ENCODE results near the gene MIPOL1. TPM values are rescaled to one million over a fixed set of nuclear protein-coding genes. Genes with fewer than 3 reads are reported as not detected.

MIPOL1 gene
- total and polyA plus RNA-seq, 2 donors (not counting 3 experiments of a cell fraction or from before 2014, with no cell fraction given), result 3.4 to 33.5 TPM

DNA sequence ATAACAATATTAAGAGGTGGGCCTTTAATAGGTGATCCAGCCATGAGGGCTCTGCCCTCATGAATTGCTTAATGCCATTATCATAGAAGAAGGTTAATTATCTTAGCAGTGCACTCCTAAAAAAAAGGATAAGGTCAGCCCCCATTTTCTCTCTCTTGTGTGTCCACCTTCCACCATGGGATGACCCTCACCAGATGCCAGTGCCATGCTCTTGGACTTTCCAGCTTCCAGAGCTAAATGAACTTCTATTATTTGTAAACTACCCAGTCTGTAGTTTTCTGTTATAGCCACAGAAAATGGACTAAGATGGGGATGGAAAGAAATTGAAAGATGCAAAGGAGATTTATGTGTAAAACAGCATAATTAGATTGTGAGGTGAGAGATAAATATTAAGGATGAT is 271.9 kb downstream of the MIPOL1 start:
- intact Hi-C loops (cut with micrococcal nuclease), result no loop called here
- H3K27ac ChIP-seq (ENCODE audit: insufficient read depth, low read depth, low read length), result no peak overlapping the region
- H3K36me3 ChIP-seq (ENCODE audit: control insufficient read depth in 2 of 2, extremely low read depth in 1 of 2, insufficient read depth in 2 of 2, low read length in 2 of 2), result no peaks in the 10 kb centered on the region
- no peak overlapping the region for H3K4me2 ChIP-seq (ENCODE audit: insufficient read depth, low read length)
- POLR2A ChIA-PET, result no interaction called here
- no peaks in the 10 kb centered on the region for H4K20me1 ChIP-seq (replicated peaks; ENCODE audit: control insufficient read depth, extremely low read depth, insufficient read depth, low read length)
- H2AFZ ChIP-seq (ENCODE audit: low read depth, low read length), result no peak overlapping the region
- no peaks in the 10 kb centered on the region for H3K79me2 ChIP-seq (ENCODE audit: control insufficient read depth, insufficient read depth, low read length)
- DNase-seq (ENCODE audit: low read depth, low spot score) (no peak), FAIRE-seq (no peak)
- H3K9ac ChIP-seq (replicated peaks; ENCODE audit: extremely low read depth, insufficient read depth, low read length), result no peak overlapping the region
- no peak for TF ChIP-seq POLR2A (IDR thresholded peaks at IDR 0.05; ENCODE audit: low read depth, low read length)
- TF ChIP-seq MYC (IDR thresholded peaks at IDR 0.05; ENCODE audit: low read depth, low read length), result no peak
- TF ChIP-seq EZH2 (IDR thresholded peaks at IDR 0.05; ENCODE audit: borderline replicate concordance, low read depth, low read length, severe bottlenecking), result no peak
- TF ChIP-seq GATA2 (IDR thresholded peaks at IDR 0.05; ENCODE audit: insufficient read depth, insufficient read length, low read depth, low read length), result no peak
- TF ChIP-seq JUN (IDR thresholded peaks at IDR 0.05; ENCODE audit: borderline replicate concordance, insufficient read depth, insufficient read length, low read depth), result no peak
- TF ChIP-seq, protein P1, sequence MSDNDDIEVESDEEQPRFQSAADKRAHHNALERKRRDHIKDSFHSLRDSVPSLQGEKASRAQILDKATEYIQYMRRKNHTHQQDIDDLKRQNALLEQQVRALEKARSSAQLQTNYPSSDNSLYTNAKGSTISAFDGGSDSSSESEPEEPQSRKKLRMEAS (IDR thresholded peaks at IDR 0.05; ENCODE audit: insufficient read depth, insufficient read length), result no peak
- no peak for TF ChIP-seq FOS (IDR thresholded peaks at IDR 0.05; ENCODE audit: borderline replicate concordance, insufficient read depth, low read length)
- TF ChIP-seq, protein P2, sequence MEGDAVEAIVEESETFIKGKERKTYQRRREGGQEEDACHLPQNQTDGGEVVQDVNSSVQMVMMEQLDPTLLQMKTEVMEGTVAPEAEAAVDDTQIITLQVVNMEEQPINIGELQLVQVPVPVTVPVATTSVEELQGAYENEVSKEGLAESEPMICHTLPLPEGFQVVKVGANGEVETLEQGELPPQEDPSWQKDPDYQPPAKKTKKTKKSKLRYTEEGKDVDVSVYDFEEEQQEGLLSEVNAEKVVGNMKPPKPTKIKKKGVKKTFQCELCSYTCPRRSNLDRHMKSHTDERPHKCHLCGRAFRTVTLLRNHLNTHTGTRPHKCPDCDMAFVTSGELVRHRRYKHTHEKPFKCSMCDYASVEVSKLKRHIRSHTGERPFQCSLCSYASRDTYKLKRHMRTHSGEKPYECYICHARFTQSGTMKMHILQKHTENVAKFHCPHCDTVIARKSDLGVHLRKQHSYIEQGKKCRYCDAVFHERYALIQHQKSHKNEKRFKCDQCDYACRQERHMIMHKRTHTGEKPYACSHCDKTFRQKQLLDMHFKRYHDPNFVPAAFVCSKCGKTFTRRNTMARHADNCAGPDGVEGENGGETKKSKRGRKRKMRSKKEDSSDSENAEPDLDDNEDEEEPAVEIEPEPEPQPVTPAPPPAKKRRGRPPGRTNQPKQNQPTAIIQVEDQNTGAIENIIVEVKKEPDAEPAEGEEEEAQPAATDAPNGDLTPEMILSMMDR (IDR thresholded peaks at IDR 0.05; ENCODE audit: extremely low read depth in 1 of 2, insufficient read depth in 1 of 2, low read depth in 1 of 2, low read length in 2 of 2), result no peak
- TF ChIP-seq POLR2AphosphoS5 (IDR thresholded peaks at IDR 0.05; ENCODE audit: insufficient read depth, low read depth, low read length), result no peak
- H3K4me1 ChIP-seq (ENCODE audit: control insufficient read depth, extremely low read depth, insufficient read depth, low read length), result no peaks in the 10 kb centered on the region
- H3K9me1 ChIP-seq (replicated peaks; ENCODE audit: control insufficient read depth, extremely low read depth, insufficient read depth, low read length), result no peaks in the 10 kb centered on the region
- no peaks in the 10 kb centered on the region for H3K9me3 ChIP-seq (replicated peaks; ENCODE audit: control insufficient read depth, insufficient read depth, low read length)
- H3K4me3 ChIP-seq (replicated peaks in 1 of 3; ENCODE audit: insufficient read depth in 1 of 3, low read depth in 1 of 3, low read length in 3 of 3), result no peak overlapping the region
- CTCF ChIA-PET, result no interaction called here
- dilution Hi-C loops (cut with MboI; ENCODE audit: extremely low pct_ligation_motif_present, low sequenced_read_pairs), result no loop called here
- H3K27me3 ChIP-seq (ENCODE audit: control insufficient read depth in 2 of 2, insufficient read depth in 2 of 2, low read length in 2 of 2), result no peaks in the 10 kb centered on the region
- no TSS peak for BruUV-seq (replicated peaks)
